Vagina (tissue), 2 donors: Measurements from ENCODE around the gene ZRANB1.

Source experiments
- CTCF ChIP-seq, 3 experiments: fragments of 450-650 bp in 2 of 3; fragments of 200-600 bp in 1 of 3; sonication (generic) in 1 of 3; IDR thresholded peaks; one replicate each; pipeline ENCODE4 v1.5.1; 2017 to 2019; ENCODE audit warnings: antibody characterized with exemption in 3 of 3, mild to moderate bottlenecking in 2 of 3, moderate library complexity in 2 of 3
- POLR2A ChIP-seq, 2 donors: fragments of 450-650 bp; IDR thresholded peaks; one replicate each; pipeline ENCODE4 v1.6.1; 2017; ENCODE audit warnings: antibody characterized with exemption in 2 of 2, mild to moderate bottlenecking in 2 of 2, moderate library complexity in 2 of 2
- POLR2AphosphoS5 ChIP-seq, 2 donors: sonication (generic); formaldehyde crosslinking; IDR thresholded peaks; one replicate each; pipeline ENCODE4 v1.9.0; 2017; ENCODE audit warnings: antibody characterized with exemption in 2 of 2, mild to moderate bottlenecking in 2 of 2, low read depth in 1 of 2; ENCODE audit not compliant: insufficient read depth in 1 of 2

GRCh38 chr10:124921261-124921660 is 20.7 kb upstream of the ZRANB1 start:
- TF ChIP-seq POLR2AphosphoS5 (IDR thresholded peaks at IDR 0.05; ENCODE audit: insufficient read depth in 1 of 2, low read depth in 1 of 2) (no peak), CTCF (IDR thresholded peaks at IDR 0.05) (no peak), POLR2A (IDR thresholded peaks at IDR 0.05) (no peak)
